Measurements from ENCODE around the gene STARD3NL.
A peak's percentile ranks its signal among the peaks of the same experiment; 100 is the strongest.

The STARD3NL gene

DNA sequence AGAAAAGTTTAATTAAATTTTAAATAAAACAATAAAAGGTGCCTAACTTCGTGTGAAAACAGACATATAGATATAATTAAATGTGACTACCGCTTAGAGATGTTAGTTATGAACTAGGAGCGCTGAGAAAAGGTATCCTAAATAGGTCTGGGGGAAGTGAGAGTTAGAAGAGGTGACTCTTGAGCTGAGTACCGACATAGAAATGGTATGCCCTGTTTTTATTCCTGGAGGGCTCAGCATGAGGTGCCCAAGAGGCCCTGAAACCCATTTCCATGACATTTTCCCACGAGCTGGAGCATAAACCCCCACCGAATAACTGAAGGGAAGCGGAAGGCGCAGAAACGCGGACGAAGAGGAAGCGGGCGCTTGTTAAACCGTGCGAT, 433 bp upstream of the STARD3NL start:
- H3K27ac ChIP-seq: peak overlapping the region; percentile 87 to 93
- TF ChIP-seq, protein P1, sequence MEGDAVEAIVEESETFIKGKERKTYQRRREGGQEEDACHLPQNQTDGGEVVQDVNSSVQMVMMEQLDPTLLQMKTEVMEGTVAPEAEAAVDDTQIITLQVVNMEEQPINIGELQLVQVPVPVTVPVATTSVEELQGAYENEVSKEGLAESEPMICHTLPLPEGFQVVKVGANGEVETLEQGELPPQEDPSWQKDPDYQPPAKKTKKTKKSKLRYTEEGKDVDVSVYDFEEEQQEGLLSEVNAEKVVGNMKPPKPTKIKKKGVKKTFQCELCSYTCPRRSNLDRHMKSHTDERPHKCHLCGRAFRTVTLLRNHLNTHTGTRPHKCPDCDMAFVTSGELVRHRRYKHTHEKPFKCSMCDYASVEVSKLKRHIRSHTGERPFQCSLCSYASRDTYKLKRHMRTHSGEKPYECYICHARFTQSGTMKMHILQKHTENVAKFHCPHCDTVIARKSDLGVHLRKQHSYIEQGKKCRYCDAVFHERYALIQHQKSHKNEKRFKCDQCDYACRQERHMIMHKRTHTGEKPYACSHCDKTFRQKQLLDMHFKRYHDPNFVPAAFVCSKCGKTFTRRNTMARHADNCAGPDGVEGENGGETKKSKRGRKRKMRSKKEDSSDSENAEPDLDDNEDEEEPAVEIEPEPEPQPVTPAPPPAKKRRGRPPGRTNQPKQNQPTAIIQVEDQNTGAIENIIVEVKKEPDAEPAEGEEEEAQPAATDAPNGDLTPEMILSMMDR (IDR thresholded peaks at IDR 0.05): no peak
- no peaks in the 10 kb centered on the region for H3K36me3 ChIP-seq
- intact Hi-C loops (cut with DNase I; ENCODE audit: low total_unique reads): loop anchor here (2.0 kb wide), 1 partner anchor 261 kb away; the partner anchor contains the start of gene SFRP4
- no peaks in the 10 kb centered on the region for H3K27me3 ChIP-seq
- H3K9me3 ChIP-seq: no peaks in the 10 kb centered on the region
- peak overlapping the region; percentile 68 to 89 for H3K4me3 ChIP-seq
- DNase-seq: no peak
- peaks cover 0 to 20% (median 7%) of the 10 kb centered on the region in 4 donors for H3K4me1 ChIP-seq

DNA sequence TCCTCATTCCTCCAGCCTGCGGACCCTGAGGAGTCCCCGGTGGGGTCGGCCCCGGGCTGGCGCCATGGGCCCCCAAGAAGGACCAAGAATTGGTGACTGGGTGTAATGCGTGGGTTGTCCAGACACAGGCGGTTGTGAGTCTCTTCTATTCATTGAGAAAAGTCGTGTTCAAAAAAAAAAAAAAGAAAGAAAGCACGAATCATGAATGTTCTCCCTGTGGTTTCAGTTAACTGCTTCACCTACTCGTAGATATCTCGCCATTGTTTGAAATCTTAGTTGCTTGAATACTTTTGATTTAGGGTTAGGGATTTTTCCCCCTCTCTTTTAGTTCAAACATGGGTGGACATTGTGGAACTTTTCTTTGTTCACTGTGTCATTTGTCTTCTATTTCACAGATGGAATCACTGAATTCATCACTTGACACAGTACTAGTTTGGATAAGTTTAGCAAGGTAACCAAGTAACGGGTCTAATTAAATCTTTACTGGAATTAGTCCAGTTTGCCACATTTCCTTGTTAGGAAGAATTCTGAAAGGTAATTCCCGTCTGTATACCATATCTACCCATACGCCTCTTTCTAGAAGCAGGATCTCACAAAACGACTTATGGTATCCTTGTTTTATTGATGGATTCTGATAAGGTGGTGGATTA, 775 bp downstream of the STARD3NL start:
- DNase-seq: no peak
- Histone ChIP-seq H3K4me1 (peaks cover 0 to 23% (median 7%) of the 10 kb centered on the region in 4 donors), H3K27ac (peak overlapping the region; percentile 87 to 93)

DNA sequence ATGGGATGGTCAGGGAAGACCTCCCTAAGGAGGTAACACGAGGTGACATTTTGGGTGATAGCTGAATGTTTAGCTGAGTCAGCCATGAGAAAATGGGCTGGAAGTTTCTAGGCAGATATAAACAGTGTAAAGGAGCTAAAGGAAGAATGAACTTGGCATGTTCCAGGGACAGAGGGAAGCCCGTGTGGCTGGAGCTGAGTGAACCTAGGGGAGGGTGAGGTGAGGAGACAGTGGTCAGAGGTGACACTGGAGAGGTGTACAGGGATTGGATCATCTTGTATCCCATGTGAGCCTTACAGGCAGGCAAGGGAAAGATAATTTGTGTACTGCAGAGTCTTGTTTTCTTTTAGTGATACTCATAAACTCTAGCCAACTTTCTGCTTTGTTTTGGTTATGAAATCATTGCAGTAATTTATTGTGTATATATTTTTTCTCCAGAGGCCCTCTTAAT, 1.8 kb downstream of the STARD3NL start:
- TF ChIP-seq, protein P1 (IDR thresholded peaks at IDR 0.05): no peak
- H3K27me3 ChIP-seq: no peaks in the 10 kb centered on the region
- H3K27ac ChIP-seq: peak overlapping the region; percentile 87 to 93
- no peaks in the 10 kb centered on the region for H3K36me3 ChIP-seq
- no peak for DNase-seq
- intact Hi-C loops (cut with DNase I; ENCODE audit: low total_unique reads): loop anchor here (2.0 kb wide), 1 partner anchor 263 kb away; the partner anchor contains the start of gene SFRP4
- peaks cover 0 to 24% (median 7%) of the 10 kb centered on the region in 4 donors for H3K4me1 ChIP-seq
- no peaks in the 10 kb centered on the region for H3K9me3 ChIP-seq
- H3K4me3 ChIP-seq: peak overlapping the region in 1 of 2 donors; percentile 89

More for the DNA sequence above, 775 bp downstream of the STARD3NL start:
- Histone ChIP-seq H3K27me3 (no peaks in the 10 kb centered on the region), H3K36me3 (no peaks in the 10 kb centered on the region), H3K9me3 (no peaks in the 10 kb centered on the region), H3K4me3 (peak overlapping the region; percentile 68 to 89)
- TF ChIP-seq, protein P1 (IDR thresholded peaks at IDR 0.05): no peak
- intact Hi-C loops (cut with DNase I; ENCODE audit: low total_unique reads): loop anchor here (2.0 kb wide), 1 partner anchor 262 kb away; the partner anchor contains the start of gene SFRP4

DNA sequence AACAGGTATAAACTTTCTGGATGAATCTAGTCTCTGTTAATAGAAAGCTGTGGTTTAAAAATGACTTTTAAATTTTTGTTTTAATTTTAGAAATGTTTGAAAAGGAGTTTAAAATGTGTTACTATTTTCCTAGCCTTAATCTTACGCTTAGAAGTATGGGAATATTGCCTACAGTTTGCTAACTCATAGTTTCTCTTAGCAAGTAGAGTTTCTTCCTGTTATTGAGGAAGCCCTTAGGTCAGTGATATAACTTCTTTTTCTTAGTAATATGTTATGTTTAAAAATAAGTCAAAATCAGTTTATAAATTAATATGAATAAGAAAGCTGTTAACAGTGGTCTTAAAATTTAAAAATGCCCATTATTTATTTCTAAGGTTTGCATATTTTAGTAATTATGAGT, 3.1 kb downstream of the STARD3NL start:
- no peak for DNase-seq
- no peak overlapping the region for H3K4me3 ChIP-seq
- TF ChIP-seq, protein P1 (IDR thresholded peaks at IDR 0.05): no peak
- no peaks in the 10 kb centered on the region for H3K27me3 ChIP-seq
- H3K4me1 ChIP-seq: peaks cover 0 to 37% (median 7%) of the 10 kb centered on the region in 4 donors
- H3K36me3 ChIP-seq: no peaks in the 10 kb centered on the region
- no peaks in the 10 kb centered on the region for H3K9me3 ChIP-seq
- no peak overlapping the region for H3K27ac ChIP-seq
- intact Hi-C loops (cut with DNase I; ENCODE audit: low total_unique reads): no loop called here

DNA sequence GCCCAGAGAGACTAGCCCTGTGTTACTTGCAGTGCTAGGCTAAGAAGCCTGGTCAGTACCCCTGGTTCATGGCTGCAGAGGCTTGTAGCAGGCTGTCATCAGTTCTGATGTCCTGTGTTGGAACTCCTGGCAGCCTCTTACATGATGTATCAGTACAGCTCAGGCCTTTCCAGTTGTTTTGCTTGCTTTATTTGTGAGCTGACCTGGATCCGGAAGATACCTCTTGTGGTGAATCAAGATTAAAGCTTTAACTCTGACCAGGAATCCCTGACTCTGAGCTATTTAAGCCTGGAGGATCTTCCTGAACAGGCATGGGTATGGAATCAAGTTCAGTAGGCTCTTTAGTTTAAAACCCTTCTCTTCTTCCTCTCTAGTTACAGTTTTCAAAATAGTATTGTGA, 4.4 kb downstream of the STARD3NL start:
- intact Hi-C loops (cut with DNase I; ENCODE audit: low total_unique reads): no loop called here
- no peak for DNase-seq
- Histone ChIP-seq H3K9me3 (no peaks in the 10 kb centered on the region), H3K27me3 (no peaks in the 10 kb centered on the region), H3K4me3 (no peak overlapping the region), H3K36me3 (no peaks in the 10 kb centered on the region), H3K4me1 (peaks cover 0 to 50% (median 14%) of the 10 kb centered on the region in 4 donors), H3K27ac (no peak overlapping the region)
- TF ChIP-seq, protein P1 (IDR thresholded peaks at IDR 0.05): no peak
